Urinary bladder (tissue), 4 donors: ENCODE data around the gene TBC1D26. TPM values are rescaled to one million over a fixed set of nuclear protein-coding genes. Genes with fewer than 3 reads are reported as not detected.
A peak's percentile ranks its signal among the peaks of the same experiment; 100 is the strongest.
"Not testable (repeated sequence)": the region's sequence is repeated elsewhere in the genome, so short reads cannot be mapped to it uniquely, and the experiment has no call there.

Experiments
- DNase-seq: peaks from one replicate; pipeline ENCODE4 v3.0.0-alpha.2; 2015; ENCODE audit errors: extremely low spot score
- H3K27ac ChIP-seq: one replicate; pipeline ENCODE4 v1.5.1; 2013; ENCODE audit warnings: low read depth, mild to moderate bottlenecking, moderate library complexity
- H3K36me3 ChIP-seq: one replicate; pipeline ENCODE4 v1.6.1; 2013; ENCODE audit warnings: mild to moderate bottlenecking, moderate library complexity; ENCODE audit not compliant: insufficient read depth
- H3K4me1 ChIP-seq: one replicate; pipeline ENCODE4 v1.6.1; 2013; ENCODE audit warnings: mild to moderate bottlenecking, moderate library complexity; ENCODE audit not compliant: insufficient read depth
- H3K4me3 ChIP-seq: one replicate; pipeline ENCODE4 v1.5.1; 2013; ENCODE audit warnings: low read depth, low read length
- WGBS: extraction: QIAGEN DNeasy Blood & Tissue Kit; methylation state at CpG from one replicate; pipeline ENCODE4 v1.1.7; 2013; 5-methylcytosine and 5-hydroxymethylcytosine counted together
- polyA plus RNA-seq: library from polyadenylated mRNA; stranded (reverse); fragments of 200-250 nt; gene quantifications from one replicate; pipeline ENCODE4 v1.2.3, GENCODE V29; 2013
- small RNA-seq: library from RNA; depleted of rRNA; stranded (forward); fragments of <200 nt; gene quantifications from one replicate; pipeline ENCODE3, GENCODE V24; 2014
- total RNA-seq: library from RNA; depleted of rRNA; stranded (reverse); fragments of >200 nt; gene quantifications from one replicate; pipeline ENCODE4 v1.2.3, GENCODE V29; 2014
- donor health status: healthy with polysubstance abuse.
- donor health status: healthy.

TBC1D26 gene
- total and polyA plus RNA-seq, 2 donors, result 1.3 TPM; not detected in 1

DNA sequence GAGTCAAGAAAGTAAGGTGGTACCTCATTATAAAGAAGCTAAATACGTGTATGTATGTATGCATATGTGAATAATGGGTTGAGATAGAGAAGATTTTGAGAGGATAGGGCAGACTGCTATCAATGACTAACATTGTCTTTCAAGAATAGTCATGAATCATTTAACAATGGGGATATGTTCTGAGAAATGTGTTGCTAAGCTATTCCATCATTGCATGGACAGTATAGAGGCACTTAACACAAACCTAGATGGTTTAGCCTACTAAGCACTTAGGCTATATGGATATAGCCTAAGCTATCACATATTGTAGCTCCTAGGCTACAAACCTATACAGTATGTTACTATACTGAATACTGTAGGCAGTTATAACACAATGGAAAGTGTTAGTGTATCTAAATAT is 45.2 kb downstream of the TBC1D26 start:
- Histone ChIP-seq H3K36me3 (no peaks in the 10 kb centered on the region), H3K4me1 (no peaks in the 10 kb centered on the region), H3K27ac (no peak overlapping the region), H3K4me3 (no peak overlapping the region)
- DNase-seq, result no peak
- 79% methylated on average over 1 of the region's 1 CpG for WGBS

DNA sequence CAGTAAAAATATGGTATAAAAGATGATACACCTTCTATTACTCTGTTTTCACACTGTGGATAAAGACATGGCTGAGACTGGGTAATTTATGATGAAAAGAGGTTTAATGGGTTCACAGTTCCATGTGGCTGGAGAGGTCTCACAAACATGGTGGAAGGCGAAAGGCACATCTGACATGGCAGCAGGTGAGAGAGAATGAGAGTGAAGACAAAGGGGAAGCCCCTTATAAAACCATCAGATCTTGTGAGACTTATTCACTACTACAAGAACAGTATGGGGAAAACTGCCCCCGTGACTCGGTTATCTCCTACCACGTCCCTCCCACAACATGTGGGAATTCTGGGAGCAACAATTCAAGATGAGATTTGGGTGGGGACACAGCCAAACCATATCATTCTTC is 45.6 kb downstream of the TBC1D26 start:
- H3K4me3 ChIP-seq, result no peak overlapping the region
- H3K4me1 ChIP-seq, result no peaks in the 10 kb centered on the region
- H3K27ac ChIP-seq, result no peak overlapping the region
- DNase-seq, result no peak
- 97% methylated on average over 4 of the region's 4 CpGs for WGBS
- H3K36me3 ChIP-seq, result no peaks in the 10 kb centered on the region

DNA sequence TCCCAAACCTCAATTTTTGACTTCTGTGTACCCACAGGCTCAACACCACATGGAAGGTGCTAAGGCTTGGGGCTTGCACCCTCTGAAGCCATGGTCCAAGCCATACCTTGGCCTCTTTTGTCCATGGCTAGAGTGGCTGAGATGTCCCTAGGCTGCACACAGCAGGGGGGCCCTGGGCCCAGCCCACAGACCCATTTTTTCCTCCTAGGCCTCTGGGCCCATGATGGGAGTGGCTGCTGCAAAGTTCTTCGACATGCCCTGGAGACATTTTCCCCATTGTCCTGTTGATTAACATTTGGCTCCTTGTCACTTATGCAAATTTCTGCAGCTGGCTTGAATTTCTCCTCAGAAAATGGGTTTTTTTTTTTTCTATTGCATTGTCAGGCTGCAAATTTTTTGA is 47.0 kb downstream of the TBC1D26 start:
- Histone ChIP-seq H3K4me1 (no peaks in the 10 kb centered on the region), H3K27ac (no peak overlapping the region), H3K4me3 (no peak overlapping the region), H3K36me3 (no peaks in the 10 kb centered on the region)
- 85% methylated on average over 1 of the region's 1 CpG for WGBS
- DNase-seq, result no peak

DNA sequence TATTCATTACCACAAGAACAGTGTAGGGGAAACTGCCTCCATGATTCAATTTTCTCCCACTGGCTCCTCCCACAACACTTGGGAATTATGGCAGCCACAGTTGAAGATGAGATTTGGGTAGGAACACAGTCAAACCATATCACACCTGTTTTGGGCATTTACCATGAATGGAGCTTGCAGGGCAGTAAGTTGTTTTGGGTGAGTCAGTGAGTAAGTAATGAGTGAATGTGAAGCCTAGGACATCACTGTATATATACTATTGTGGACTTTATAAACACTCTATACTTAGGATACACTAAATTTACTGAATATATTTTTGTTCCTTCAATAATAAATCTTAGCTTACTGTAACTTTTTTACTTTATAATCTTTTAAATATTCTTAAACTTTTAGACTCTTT is 48.1 kb downstream of the TBC1D26 start:
- Histone ChIP-seq H3K4me1 (no peaks in the 10 kb centered on the region), H3K4me3 (no peak overlapping the region), H3K36me3 (no peaks in the 10 kb centered on the region), H3K27ac (no peak overlapping the region)
- no peak for DNase-seq

DNA sequence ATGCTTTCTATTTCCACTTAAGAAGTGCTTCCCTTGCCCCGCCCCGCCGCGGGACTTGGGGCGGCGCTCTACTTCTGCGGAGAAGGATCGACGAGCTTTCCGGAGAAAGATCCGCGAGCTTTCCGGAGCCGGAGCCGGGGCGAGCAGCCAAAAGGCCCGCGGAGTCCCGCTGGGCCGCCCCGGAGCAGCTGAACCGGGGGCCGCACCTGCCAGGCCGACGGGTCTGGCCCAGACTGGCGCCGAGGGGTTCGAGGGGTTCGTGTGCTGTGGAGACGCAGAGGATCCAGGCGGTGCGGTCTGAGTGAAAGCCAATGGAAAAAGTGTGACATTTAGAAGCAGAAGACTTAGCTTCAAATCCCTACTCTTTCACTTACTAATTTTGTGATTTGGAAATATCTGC is 50.8 kb downstream of the TBC1D26 start:
- Histone ChIP-seq H3K4me1 (no peaks in the 10 kb centered on the region), H3K27ac (no peak overlapping the region), H3K4me3 (peak overlapping the region; percentile 31), H3K36me3 (no peaks in the 10 kb centered on the region)
- no peak for DNase-seq
- 6% methylated on average over 32 of the region's 32 CpGs for WGBS

DNA sequence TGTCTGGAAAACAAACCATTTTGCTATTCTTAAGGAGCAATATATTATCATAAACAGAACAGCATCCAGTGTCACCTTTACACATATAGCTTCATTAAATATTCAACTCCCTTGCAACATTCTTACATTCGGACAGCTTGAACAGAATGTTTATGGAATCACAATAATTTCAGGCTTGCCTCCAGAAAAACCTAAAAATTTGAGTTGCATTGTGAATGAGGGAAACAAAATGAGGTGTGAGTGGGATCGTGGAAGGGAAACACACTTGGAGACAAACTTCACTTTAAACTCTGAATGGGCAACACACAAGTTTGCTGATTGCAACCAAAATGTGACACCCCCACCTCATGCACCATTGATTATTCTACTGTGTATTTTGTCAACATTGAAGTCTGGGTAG is 51.4 kb downstream of the TBC1D26 start:
- H3K27ac ChIP-seq, result no peak overlapping the region

DNA sequence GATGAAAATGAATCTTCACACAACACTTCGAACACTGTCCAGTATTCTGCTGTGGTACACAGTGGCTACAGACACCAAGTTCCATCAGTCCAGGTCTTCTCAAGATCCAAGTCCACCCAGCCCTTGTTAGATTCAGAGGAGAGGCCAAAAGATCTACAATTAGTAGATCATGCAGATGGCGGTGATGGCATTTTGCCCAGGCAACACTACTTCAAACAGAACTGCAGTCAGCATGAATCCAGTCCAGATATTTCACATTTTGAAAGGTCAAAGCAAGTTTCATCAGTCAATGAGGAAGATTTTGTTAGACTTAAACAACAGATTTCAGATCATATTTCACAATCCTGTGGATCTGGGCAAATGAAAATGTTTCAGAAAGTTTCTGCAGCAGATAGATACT is 52.3 kb downstream of the TBC1D26 start:
- 62% methylated on average over 2 of the region's 2 CpGs for WGBS
- H3K27ac ChIP-seq, H3K36me3 ChIP-seq, H3K4me3 ChIP-seq, DNase-seq, H3K4me1 ChIP-seq: not testable (repeated sequence)

More for the DNA sequence above, 51.4 kb downstream of the TBC1D26 start:
- no peak overlapping the region for H3K4me3 ChIP-seq
- DNase-seq, result no peak
- H3K36me3 ChIP-seq, result no peaks in the 10 kb centered on the region
- no peaks in the 10 kb centered on the region for H3K4me1 ChIP-seq
- WGBS, result 82% methylated on average over 2 of the region's 2 CpGs

DNA sequence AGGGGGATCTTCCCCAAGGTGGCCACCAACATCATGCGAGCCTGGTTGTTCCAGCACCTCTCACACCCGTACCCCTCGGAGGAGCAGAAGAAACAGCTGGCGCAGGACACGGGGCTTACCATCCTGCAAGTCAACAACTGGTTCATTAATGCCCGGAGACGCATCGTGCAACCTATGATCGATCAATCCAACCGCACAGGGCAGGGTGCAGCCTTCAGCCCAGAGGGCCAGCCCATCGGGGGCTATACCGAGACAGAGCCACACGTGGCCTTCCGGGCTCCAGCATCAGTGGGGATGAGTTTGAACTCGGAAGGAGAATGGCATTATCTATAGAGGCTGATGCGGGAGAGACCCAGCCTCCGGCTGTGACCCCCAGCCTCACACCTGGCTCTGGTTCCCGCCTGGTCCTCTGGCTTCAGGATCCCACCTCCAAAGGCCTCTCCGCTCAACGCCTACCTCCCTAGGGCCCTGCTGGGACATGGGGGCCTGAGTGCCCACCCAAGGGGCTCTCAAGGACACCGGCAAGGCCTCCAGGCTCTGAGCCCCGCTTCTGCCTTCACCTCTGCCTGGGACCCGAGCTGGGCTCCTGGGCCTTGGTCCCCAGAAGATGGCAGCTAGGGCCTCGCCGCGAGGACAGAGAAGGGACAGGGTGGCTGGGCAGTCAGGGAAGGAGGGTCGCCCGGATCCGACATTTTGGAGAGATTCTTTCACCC is 55.4 kb downstream of the TBC1D26 start:
- 97% methylated on average over 29 of the region's 29 CpGs for WGBS
- H3K4me3 ChIP-seq, H3K36me3 ChIP-seq, DNase-seq, H3K4me1 ChIP-seq, H3K27ac ChIP-seq: not testable (repeated sequence)

DNA sequence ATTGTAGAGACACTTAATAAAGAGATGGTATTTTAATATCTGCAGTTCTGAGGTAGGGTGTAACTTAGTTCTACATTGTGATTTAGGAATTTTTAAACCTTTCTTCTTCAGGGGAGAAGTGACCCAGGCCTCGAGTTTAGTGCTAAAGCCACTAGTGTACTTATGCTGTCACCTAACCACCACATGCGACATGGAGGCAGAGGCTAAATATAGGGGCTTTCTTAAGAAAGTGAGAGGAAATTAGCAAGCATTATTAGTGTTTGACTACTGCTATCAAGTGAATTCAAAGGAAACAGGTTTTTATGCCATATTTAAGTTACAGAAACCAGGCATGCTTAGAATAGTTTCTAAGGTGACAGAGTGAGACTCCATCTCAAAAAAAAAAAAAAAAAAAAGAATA is 56.3 kb downstream of the TBC1D26 start:
- not testable (repeated sequence) for H3K4me3 ChIP-seq, H3K4me1 ChIP-seq, H3K36me3 ChIP-seq, H3K27ac ChIP-seq, DNase-seq
- WGBS, result no CpG with 5 or more reads among the region's 2 CpGs

Small RNA genes within 50 kb of the gene (small RNA-seq; reads per million reads assigned to genes)
- gene AC015922.1, result not detected
- gene RNA5SP436, result not detected

Other genes starting within 250 kb of the TBC1D26 start
- gene TVP23C, start 168.8 kb upstream of the TBC1D26 start, total RNA-seq, result 70.6 TPM
- gene TVP23C, start 168.8 kb upstream of the TBC1D26 start, polyA plus RNA-seq, result 2.7 TPM
- 1.7 TPM for gene FBXW10B, start 112.6 kb upstream of the TBC1D26 start, total RNA-seq
- gene FBXW10B, start 112.6 kb upstream of the TBC1D26 start, polyA plus RNA-seq, result 0.52 TPM
- 37.4 TPM for gene TRIM16, start 48.0 kb upstream of the TBC1D26 start, total RNA-seq
- gene TRIM16, start 48.0 kb upstream of the TBC1D26 start, polyA plus RNA-seq, result 30.5 TPM
- gene ZNF286A, start 32.5 kb upstream of the TBC1D26 start, total RNA-seq, result 50.4 TPM
- gene ZNF286A, start 32.5 kb upstream of the TBC1D26 start, polyA plus RNA-seq, result 9.4 TPM
- 5.9 TPM for gene ADORA2B, start 212.8 kb downstream of the TBC1D26 start, total RNA-seq
- gene ADORA2B, start 212.8 kb downstream of the TBC1D26 start, polyA plus RNA-seq, result 2.6 TPM